ENCODE results near the gene BMP2K. TPM values are rescaled to one million over a fixed set of nuclear protein-coding genes. Genes with fewer than 3 reads are reported as not detected.

The BMP2K gene
- total RNA-seq (2022; extraction: Qiagen RNA extraction; ENCODE audit: low read depth) = 10.0 to 12.5 TPM (median 11.5 TPM) in 5 replicates

DNA sequence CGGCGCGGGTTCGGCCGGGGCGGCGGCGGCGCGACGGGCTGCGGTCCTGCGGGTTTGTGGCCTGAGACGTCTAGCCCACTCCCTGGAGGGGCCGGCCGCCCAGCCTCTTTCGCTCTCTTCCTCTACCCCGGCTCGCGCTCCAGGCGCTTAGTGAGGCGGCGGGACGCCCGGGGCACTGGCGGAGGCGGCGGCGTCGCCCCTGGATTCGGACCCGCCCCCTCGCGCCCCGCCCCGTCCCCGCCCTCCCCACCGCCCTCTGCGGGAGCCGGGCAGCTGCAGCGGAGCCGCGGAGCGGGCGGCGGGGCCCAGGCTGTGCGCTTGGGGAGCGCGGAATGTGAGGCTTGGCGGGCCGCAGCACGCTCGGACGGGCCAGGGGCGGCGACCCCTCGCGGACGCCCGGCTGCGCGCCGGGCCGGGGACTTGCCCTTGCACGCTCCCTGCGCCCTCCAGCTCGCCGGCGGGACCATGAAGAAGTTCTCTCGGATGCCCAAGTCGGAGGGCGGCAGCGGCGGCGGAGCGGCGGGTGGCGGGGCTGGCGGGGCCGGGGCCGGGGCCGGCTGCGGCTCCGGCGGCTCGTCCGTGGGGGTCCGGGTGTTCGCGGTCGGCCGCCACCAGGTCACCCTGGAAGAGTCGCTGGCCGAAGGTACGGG, at the start of gene BMP2K:
Gene BMP2K (plus strand): TSS at position 272 of the 650 bp plus-strand sequence. CDS start 194 bp downstream, at position 466.

DNA sequence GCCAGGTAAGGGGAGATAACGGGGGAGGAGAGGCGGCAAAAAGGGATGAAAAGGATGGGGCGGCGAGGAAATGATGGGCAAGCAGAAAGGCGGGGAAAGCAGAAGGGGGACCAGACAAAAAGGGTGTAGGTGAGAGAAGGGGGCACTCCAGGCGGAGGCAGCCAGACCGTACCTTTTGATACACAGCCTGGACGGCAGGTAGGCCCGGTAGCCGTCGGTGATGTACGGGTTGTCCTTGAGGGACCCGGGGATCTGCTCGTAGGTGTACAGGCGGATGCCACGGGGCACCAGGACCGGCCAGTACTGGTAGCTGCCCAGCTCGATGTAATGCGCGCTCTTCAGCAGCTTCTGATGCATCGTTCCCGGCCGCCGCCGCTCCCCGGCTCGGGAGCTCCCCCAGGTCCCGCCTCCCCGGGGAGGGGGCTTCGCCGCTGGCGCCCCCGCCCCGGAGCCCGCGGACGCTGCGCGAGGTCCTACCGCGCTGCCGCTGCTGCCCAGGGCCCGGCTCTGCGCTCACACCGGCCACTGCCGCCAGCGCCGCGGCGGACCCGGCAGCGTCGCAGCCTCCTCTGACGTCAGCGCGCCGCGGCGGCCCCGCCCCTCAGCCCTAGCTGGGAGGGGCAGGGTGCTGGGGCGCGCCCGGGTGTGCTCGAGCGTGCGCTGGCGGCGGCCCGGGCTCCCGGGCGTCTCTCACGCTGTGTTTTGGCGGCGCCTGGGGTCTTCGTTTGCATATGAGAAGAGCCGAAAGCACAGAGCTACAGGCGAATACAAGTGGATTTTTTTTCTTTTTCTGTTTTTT, 162.9 kb downstream of the BMP2K start, which contains the start of gene PAQR3:
Gene PAQR3 (minus strand): TSS at position 571 of the 799 bp plus-strand sequence. CDS start 214 bp downstream, at position 357.

Other genes starting within 250 kb of the BMP2K start
- 57.0 to 72.4 TPM (median 59.0 TPM) in 5 replicates for gene ANXA3, start 224.6 kb upstream of the BMP2K start, total RNA-seq (2022; extraction: Qiagen RNA extraction; ENCODE audit: low read depth)
- 8.8 to 11.1 TPM (median 9.8 TPM) in 5 replicates for gene PAQR3, start 163.1 kb downstream of the BMP2K start, total RNA-seq (2022; extraction: Qiagen RNA extraction; ENCODE audit: low read depth)